HG03139 (cell line): ENCODE data around the gene NOVA2.
"Not testable (repeated sequence)": the region's sequence is repeated elsewhere in the genome, so short reads cannot be mapped to it uniquely, and the experiment has no call there.

Source experiments
- ATAC-seq: cut with Tn5 transposase; IDR thresholded peaks from one replicate; pipeline ENCODE4 v1.9.1; 2021; ENCODE audit not compliant: unreplicated experiment

The NOVA2 gene

DNA sequence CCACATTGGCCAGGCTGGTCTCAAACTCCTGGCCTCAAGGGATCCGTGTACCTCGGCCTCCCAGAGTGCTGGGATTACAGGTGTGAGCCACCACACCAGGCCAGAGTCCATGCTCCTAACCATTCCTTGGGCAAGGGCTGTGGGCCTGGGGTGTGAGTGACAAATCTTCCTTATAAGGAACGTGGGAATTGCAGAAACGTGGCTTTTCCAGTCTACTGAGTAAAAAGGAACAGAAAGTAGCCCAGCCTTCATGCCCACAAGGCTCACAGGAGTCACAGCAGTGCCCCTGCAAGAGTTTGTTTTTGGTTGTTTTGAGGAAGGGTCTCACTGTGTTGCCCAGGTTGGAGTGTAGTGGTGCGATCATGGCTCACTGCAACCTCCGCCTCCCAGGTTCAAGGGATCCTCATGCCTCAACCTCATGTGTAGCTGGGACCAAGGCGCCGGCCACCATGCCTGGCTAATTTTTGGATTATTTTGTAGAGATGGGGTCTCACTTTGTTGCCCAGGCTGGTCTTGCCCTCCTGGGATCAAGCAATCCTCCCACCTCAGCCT, 76.3 kb downstream of the NOVA2 start:
- ATAC-seq: no peak

DNA sequence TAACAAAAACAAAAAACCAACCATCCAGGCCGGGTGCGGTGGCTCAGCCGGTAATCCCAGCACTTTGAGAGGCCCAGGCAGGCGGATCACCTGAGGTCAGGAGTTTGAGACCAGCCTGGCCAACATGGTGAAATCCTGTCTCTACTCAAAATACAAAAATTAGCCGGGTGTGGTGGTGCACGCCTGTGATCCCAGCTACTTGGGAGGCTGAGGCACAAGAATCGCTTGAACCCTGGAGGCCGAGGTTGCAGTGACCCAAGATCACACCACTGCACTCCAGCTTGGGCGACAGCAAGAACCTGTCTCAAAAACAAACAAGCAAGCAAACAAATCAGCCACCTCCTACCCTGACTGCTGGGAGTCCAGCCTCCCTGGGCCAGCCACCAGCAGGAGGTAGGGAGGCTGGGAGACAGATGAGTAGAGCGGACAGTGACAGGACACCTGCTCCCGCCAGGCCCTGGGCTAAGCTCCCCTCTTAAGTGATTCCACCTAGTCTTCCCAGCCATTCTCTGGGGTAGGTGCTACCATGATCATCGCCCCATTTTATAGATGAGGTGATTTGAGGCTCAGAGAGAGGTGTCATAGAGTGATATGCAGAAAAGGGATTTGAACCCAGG, 77.6 kb downstream of the NOVA2 start:
- ATAC-seq: not testable (repeated sequence)

DNA sequence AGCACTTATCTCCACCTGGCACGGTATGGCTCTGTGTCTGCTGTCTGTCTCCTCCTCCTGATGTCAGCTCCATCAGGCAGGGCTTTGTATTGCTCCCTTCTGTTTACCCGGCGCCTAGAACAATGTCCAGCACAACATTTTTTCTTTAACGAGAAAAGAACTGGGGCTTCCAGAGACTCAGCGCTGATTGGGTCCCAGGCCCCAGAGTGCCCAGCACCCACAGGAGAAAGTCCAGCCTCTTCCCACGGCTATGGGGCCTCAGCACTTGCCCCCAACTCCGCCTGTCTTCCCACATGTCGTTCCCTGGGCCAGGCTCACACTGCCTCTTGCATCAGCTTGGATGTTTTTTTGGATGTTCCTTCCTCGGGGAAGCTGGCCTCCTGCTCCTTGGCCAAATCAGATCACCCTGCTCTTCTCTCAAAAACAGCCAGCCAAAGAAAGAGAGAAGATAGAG, 78.1 kb downstream of the NOVA2 start:
- no peak for ATAC-seq

DNA sequence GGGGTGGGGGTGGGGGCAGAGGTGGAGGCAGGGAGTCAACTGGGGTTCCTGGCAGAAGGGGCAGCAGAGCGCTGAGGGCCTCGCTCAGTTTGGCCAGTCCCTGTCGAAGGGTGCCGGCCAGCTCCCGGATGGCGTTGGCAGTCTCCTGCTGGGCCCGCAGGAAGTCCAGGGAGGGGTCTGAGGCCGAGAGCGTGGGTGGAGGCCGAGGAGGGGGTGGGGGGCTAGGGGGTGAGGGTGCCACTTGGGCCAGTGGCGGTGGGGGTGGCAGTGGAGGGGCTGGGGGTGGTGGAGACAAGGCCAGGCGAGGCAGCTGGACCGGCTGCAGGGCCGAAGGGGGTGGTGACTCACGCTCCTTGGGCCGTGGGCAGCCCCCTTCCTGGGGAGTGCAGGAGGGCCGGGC, 82.8 kb downstream of the NOVA2 start:
- ATAC-seq: no peak

DNA sequence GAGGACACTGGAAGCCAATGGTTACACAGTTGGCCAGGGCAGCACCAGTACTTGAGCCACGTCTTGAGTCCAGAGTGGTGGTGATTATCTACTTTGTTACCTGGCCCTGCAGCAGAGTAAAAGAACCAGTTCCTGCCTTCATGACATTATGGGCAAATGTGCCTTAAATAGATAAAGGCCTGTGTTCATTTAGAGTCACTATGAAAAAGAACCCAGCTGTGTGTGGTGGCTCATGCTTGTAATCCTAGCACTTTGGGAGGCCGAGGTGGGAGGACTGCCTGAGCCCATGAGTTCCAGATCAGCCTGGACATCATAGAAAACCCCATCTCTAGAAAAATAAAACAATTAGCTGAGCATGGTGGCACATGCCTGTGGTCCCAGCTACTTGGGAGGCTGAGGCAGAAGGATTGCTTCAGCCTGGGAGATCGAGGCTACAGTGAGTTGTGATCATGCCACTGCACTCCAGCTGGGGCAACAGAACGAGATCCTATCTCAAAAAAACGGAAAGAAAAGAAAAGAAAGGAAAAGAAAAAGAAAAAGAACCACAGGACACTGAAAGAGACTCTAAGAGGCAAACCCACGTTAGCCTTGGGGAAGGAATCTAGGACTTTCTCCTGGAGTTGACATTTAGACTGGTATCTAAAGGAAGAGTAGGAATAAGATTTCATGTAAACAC, 84.3 kb downstream of the NOVA2 start:
- ATAC-seq: no peak

DNA sequence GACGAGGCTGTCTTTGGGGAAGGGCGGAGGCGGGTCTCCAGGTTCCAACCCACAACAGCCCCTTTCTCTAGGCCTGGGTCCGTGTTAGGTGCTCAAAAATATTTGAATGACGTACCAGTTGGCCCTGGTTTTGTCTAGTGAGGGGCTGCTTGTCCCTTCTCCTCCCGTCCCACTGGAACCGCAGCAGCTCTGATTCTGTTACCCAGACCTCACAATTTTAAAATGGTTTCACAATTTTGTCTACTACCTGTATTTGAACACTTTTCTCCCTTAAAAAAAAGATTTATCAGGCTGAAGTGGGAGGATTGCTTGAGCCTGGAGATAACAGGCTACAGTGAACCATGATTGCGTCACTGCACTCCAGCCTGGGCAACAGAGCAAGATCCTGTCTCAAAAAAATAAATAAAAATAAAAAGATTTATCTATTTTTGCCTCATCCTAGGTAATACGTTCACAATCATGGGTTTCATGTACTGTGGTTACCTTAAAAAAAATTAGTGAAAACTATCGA, 86.4 kb downstream of the NOVA2 start:
- ATAC-seq: no peak

DNA sequence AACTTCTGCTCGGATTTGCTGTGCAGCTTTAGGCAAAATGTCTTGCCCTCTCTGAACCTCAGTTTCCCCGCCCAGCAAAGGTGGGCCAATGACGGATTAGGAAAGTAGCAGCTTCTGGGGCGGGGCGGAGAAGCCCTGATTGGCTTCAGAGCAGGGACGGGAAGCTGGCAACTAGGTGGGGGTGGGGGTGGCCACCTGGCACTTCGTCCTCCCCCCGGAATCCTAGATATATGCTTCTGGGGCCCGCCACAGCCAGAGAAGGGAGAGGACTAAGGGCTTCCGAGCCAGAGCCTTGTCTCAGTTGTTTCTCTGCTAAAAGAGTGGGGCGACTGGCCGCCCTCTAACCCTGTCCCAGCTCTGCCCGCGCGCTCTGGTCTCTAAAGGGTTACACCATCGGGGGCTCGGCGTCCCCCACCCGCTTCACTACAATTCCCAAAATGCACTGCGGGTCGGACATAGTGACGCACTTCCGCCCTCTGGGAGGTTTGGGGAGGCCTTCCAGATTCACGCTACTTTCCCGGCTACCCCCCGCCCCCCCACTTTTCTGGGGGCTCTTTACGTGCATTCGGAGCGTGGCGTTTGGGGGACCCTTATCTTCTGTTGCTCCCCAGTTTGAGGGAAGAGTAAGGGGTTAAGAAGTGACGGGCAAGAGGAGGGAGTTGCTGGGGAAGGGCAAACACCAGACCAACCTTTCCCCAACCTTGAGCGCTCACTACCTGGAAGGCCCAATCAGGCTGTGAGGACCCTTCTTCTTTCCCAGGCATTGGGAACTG, 87.1 kb downstream of the NOVA2 start:
- ATAC-seq: peak; percentile 42

DNA sequence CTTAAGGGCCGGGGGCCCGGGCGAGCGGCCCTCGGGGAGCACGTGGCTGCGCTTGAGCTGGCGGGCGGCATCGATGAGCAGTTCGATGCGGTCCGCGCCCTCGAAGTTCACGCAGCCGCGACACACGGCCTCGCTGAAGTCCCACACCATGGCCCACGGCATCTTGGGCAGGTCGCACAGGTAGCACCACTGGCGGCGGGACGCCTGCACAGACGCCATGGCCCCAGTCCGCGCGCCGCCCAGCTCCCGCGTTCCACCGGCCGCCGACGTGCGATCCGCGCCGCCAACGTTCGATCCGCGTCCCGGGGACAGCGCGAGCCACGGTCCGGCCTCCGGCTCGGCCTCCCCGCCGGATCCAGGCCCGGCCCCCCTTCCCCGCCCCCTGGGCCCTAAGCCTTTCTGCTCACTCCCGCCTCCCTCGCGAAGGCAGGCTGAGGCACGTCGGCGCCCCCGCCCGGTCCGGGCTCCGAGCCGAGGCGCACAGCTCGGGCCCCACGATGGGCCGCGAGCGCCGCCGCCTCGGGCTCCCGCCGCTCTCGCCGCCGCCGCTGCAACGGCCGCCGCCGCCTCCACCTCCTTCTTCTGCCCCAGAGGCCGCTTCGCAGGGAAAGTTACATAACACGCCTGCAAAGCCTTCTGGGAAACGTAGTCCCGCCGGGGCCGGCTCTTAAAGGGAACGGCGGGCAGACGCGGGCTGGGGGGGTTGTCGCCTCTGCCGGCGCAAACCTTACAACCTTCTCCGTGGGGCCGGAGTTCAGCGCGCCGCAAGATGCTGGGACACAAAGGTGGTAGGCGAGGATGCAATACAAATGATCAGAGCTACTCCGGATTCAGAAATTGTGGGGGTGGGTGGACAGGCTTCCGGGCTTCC, 87.9 kb downstream of the NOVA2 start, which contains the start of gene IRF2BP1:
TSS of gene IRF2BP1 (minus strand) at position 586 of the 871 bp plus-strand sequence. CDS start at position 219, 367 bp downstream.
- peak; percentile 39 for ATAC-seq

DNA sequence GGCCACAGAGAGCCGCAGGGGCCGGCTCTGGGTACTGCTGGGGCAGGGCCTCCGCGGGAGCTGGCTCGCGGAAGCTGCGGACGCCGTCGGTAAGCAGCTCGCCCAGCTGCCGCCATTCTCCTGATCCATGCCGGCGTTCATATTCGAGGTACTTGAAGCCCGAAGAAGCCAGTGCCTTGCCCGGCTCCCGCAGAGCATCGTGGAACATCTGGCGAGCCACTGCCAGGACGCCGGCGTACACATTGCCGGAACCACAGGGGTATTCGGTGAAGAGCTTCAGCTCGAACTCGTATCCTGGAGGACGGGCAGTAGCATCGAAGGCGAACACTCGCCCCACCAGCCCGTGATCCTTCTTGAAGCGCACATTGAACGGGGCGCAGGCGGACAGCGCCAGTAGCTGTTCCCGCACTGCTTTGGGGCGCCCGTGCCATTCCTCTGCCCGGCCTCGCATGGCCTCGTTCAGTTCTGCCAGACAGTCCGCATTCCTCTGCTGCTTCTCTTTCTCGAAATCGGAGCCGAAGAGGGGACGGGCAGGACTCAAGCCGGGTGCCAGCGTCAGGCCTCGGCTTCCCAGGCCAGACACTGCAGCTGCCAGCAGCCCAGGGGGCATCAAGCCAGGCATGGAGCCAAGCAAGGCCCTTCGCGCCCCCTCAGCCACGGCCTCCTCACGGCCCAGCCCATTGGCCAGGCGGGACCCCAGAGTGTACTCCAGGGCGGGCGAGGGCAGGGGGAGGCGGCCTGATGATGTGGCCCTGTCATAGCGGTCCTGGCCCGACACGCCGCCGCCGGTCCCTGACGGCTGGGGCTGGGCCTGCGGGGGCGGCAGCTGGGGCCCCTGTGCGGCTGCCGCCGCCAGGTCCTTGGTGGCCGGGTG, 88.7 kb downstream of the NOVA2 start:
- ATAC-seq: no peak

DNA sequence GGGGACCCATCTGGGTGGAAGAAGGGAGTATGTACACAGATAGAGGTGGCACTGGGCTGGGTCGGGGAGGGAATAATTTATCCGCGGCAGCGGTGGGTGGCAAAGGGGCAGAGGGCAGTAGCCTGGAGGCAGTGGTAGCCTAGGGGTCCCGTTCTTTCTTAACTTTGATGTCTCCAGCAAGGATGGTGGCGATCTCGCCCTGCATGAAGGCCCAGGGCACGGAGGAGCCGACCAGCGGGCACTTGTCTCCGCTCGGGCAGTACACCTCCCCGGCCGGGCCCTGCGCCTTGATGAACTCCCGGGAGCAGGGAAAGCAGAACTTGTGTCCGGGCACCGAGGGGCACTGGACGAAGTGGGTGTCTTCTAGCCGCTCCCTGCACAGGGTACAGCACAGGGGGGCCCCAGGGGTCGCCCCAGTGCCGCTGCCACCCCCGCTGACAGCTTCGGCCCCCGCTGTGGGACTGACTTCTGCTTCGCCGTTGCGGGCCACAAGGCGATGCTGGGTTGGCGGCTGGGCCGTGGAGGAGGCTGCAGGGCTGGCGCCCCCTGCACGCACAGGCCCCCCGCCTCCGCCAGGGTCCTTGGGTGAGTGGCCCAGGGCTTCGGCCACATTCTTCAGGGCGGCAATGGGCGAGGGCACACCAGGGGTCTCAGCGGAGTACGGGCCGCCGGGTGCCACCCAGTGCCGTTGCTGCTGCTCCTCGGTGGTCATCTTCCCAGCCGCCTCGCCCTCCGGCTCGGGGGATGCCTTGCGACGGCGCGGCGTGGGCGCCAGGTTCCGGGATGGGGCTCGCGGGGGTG, 89.6 kb downstream of the NOVA2 start:
- no peak for ATAC-seq
